ENCODE results near the gene SLC6A3.

The SLC6A3 gene

GRCh38 chr5:1404062-1404461, 41.2 kb downstream of the SLC6A3 start:
- no peak for DNase-seq

- no peak for DNase-seq
Observed at GRCh38 chr5:1402611-1403255, 42.5 kb downstream of the SLC6A3 start.

- peak; percentile 60 for DNase-seq
Observed at GRCh38 chr5:1401536-1402138, 43.6 kb downstream of the SLC6A3 start.

DNA sequence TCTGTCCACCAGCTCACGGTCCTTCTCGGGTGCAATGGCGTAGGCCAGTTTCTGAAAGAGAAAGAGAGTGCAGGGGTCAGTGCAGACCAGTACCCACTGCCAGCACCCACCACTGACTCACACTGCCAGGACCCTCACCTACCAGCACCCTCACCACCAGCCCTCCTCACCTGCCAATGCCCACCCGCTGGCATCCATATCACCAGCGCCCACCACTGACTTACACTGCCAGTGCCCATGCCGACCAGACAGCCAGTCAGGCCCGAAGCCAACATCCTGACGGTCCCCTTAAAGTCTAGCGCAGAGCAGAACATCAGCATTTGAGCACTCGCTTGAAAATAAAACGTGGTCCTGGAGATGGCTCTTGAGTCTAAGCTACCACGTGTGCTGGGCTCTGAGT, 44.3 kb downstream of the SLC6A3 start:
- no peak for DNase-seq

DNA sequence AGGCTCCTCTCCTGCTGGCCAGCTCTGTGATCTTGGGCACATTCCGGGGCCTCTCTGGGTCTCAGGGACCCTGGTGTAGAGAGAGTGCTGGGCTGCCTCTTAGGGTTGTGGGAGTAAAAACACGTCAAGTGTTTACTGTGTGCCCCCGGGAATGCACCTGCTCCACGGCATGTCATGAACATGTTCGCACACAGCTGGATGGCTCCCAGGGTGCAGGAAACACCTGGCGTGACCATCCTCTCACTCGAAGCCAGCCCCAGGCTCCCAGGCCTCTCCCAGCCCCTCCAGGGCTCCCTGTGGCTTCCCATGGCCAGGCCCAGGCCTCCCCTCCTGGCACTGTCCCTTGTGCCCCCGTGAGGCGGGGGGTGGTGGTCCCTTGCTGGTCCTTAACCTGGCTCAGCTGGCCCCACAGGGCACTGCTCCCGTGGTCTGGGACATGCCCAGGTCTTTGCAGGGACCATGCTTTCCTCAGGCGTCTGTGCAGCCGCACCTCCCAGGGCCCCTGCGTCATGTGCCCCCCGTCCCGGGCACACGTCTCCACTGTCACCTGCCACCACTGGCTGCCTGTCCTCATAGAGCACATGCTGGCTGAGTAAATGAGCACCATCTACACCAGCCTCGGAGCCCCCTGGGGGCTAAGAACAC, 44.9 kb downstream of the SLC6A3 start:
- DNase-seq = no peak

DNA sequence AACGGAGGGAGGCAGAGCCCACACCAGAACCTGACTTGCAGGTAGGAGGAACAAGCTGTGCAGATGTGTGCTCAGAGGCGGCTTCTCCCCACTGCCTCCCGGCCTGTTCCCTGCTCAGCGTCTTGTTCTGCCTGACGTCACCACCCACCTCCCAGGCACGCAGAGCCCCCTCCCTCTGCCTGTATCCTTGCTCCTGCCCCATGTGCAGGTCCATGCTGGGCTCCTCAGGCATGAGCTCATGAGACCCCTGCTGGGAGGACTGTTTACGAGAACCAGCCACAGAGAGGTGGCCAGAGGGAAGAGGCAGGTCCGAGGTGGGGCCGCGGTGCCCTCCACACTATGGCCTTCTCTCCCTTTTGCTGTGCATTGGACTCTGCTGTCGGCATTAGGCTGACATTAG, 45.5 kb downstream of the SLC6A3 start:
- no peak for DNase-seq

- no peak for DNase-seq
Observed at GRCh38 chr5:1396293-1396816, 48.9 kb downstream of the SLC6A3 start.

- no peak for DNase-seq
Observed at GRCh38 chr5:1394881-1395860, 50.1 kb downstream of the SLC6A3 start.

DNA sequence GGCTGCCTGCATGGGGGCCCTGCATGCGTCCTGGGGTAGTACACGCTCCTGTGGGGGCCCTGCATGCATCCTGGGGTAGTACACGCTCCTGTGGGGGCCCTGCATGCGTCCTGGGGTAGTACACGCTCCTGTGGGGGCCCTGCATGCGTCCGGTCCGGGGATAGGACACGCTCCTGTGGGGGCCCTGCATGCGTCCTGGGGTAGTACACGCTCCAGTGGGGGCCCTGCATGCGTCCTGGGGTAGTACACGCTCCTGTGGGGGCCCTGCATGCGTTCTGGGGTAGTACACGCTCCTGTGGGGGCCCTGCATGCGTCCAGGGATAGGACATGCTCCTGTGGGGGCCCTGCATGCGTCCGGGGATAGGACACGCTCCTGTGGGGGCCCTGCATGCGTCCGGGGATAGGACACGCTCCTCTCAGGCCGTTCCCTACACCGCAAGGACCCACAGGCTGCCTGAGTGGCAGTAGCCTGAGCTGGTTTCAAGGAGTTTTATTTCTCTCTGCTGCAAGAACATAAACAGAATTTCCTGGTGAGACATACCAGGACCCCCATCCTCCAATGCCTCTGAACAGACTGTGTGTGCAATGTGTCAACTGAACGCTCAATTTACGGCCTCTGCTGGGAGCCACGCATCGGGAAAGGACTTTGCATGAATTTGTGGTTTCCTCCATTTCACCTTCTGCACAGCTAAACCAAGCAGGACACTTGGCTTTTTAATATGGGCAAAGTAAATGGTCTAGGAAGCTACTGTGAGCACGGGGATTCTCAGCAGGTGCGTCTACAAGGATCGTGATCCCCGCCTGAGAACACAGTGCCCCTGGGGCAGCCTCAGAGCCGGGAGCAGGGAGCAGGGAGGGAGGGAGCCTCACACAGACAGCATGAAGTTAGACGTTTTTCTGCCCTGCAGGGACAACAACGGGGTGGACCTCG, 51.4 kb downstream of the SLC6A3 start:
- no peak for DNase-seq

DNA sequence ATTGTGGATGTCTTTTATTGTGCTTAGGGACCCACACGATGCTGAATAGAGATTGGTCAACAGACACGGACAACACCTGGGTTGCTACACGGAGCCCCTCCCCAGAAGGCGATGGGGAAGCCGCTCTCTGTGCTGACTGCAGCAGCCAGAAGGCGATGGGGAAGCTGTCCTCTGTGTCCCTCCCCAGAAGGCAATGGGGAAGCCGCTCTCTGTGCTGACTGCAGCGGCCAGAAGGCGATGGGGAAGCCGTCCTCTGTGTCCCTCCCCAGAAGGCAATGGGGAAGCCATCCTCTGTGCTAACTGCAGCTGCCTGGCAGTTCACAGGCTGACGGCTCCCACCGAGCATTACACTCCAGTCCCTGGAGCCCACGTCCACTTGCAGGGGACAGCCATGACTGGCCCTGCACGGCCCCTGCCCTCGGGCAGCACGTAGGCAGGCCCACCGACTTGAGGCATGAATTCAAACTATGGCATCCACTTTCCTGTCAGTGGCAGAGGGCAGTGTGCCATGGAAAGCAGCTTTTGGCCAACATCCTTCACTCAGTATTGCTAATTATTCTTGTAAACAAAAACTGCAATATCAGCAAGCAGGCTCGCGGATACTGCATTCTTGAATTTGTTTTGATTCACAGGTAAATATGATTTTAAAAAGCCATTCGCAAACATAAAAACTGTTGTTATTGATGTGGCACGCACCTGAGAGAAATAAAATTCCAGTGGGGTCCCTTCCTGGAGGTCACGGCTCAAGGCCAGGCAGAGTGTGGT, 52.3 kb downstream of the SLC6A3 start:
- peak; percentile 11 for DNase-seq

- no peak for DNase-seq
Observed at GRCh38 chr5:1392261-1392660, 53.0 kb downstream of the SLC6A3 start.

DNA sequence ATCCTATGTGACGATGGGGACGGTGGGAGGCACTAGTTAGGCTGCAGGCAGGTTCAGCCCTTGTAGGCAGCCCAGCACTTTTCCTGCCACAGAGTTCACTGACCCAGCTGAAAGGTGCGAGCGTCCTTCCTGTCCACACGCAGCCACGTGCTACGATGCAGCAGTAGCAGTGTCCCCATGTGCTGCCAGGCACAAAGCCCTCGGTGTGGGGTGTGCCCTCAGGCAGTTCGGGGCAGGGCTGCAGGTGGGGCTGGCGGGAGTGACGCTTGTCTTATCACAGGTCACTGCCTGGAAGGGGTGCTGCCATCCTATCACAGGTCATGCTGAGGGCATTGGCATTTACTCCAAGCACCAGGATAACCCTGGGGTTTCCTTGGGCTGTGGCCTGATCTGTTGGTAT, 53.5 kb downstream of the SLC6A3 start:
- no peak for DNase-seq

- DNase-seq = peak; percentile 11
Observed at GRCh38 chr5:1390861-1391600, 54.2 kb downstream of the SLC6A3 start.

- no peak for DNase-seq
Observed at GRCh38 chr5:1390333-1390732, 54.9 kb downstream of the SLC6A3 start.

DNA sequence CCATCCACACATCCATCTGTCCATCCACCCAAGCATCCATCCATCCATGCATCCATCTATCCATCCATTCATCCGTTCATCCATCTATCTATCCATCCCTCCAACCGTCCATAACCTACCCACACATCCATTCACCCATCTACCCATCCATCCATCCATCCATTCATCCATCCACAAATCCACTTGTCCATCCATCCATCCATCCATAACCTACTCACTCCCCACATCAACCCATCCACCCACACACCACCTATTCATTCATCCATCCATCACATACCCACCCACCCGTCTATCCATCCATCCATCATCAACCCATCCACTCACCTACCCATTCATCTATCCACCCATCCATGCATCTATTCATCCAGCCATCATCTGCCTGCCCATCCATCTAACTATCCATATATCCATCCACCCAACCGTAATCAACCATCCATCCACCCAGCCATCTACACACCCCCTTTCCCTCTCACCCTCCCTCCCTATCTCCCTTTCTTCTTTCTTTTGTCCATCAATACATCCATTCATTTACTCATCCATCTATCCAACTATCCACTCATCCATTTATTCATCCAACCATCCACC, 56.8 kb downstream of the SLC6A3 start:
- DNase-seq = no peak

GRCh38 chr5:1387876-1388275, 57.4 kb downstream of the SLC6A3 start:
- DNase-seq = no peak

DNA sequence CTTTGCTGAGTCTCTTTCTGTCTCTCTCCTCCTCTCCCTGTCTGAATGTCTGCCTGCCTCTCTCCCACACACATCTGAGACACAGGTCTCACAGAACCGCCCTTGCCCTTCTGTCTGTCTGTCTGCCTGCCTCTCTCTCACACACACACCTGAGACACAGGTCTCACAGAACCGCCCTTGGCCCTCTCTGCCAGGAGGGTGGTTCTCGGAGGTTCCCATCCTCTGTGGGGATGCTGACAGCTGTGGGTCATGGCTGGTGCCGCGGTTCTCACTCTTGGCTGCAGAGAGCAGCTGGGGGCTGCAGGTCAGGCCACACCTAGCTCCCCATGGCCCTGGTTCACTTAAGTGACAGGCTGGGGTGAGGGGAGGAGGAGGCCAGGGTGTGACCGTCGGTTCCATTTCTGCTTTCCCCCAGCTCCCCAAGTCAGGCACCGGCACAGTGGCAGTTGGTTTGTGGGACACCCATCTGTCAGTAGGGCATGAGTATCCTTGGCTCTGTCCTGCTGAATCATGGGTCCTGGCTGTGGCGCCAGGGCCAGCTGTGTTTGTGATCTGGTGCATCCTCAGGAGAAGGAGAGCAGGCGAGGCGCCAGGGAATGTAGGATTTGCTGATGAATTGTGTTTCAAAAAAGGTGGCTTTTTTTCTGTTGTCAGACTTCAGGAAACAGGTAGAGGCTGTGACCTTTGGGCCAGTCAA, 58.0 kb downstream of the SLC6A3 start:
- DNase-seq = peak; percentile 91

DNA sequence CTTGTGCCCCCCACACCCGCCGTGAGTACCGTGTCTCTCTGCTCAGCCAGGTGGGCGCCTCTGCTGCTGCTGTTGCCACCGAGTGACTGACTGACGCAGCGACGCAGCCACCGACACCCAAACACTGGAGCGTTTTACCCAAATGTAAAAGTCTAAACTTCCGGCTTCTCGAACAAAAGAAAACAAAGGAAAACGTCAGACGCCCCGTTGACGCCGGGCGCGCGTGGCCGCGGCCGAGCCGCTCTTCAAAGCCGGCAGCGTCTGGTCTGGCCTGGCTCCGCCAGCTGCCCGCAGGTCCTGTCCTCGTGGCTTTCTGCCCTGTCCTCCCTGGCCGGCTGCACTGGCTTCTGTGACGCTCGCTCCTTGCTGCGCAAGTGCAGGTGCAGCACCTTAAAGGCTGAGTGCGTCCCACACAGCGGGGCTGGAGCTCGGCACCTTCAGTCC, 58.9 kb downstream of the SLC6A3 start:
- DNase-seq = peak; percentile 35

Measured in NCI-H1694 (cell line).